IPS-NIHi11 (cell line): ENCODE measurements around the gene DERL3.

Source experiments
- DNase-seq: peaks from one replicate; pipeline ENCODE4 v3.0.0; 2012; ENCODE audit warnings: mixed read lengths, low spot score

The DERL3 gene

GRCh38 chr22:23801886-23802377, 36.9 kb downstream of the DERL3 start:
- no peak for DNase-seq

GRCh38 chr22:23801238-23801821, 37.5 kb downstream of the DERL3 start:
- no peak for DNase-seq

GRCh38 chr22:23800297-23801237, 38.2 kb downstream of the DERL3 start:
- no peak for DNase-seq

- DNase-seq: no peak
Measured at GRCh38 chr22:23796461-23796860, 42.3 kb downstream of the DERL3 start.

- no peak for DNase-seq
Measured at GRCh38 chr22:23793326-23793725, 45.5 kb downstream of the DERL3 start.

GRCh38 chr22:23791738-23792645, 46.8 kb downstream of the DERL3 start:
- no peak for DNase-seq

GRCh38 chr22:23790819-23791737, 47.7 kb downstream of the DERL3 start:
- DNase-seq: no peak

GRCh38 chr22:23789638-23790037, 49.2 kb downstream of the DERL3 start:
- no peak for DNase-seq

- no peak for DNase-seq
Measured at GRCh38 chr22:23789121-23789520, 49.7 kb downstream of the DERL3 start.

GRCh38 chr22:23787910-23788309, 50.9 kb downstream of the DERL3 start:
- DNase-seq: no peak

- no peak for DNase-seq
Measured at GRCh38 chr22:23787600-23787896, 51.3 kb downstream of the DERL3 start.

- peak; percentile 98 for DNase-seq
Measured at GRCh38 chr22:23786752-23787599, 51.8 kb downstream of the DERL3 start, which contains the start of gene SMARCB1. TSS of gene SMARCB1 (plus strand) at chr22:23786966. CDS start at chr22:23787170, 204 bp downstream.

- DNase-seq: no peak
Measured at GRCh38 chr22:23786261-23786710, 52.5 kb downstream of the DERL3 start.
